SK-N-MC (cell line): ENCODE data around the gene NIT2.

Experiments
- EZH2 ChIP-seq: fragments of 200-600 bp; sonication (generic); IDR thresholded peaks from one replicate; pipeline ENCODE4 v1.6.1; 2017; ENCODE audit warnings: antibody characterized with exemption
- POLR2AphosphoS5 ChIP-seq: IDR thresholded peaks from 2 replicates; pipeline ENCODE4 v1.6.1; 2012; ENCODE audit warnings: mild to moderate bottlenecking, low read depth, low read length, borderline replicate concordance

DNA sequence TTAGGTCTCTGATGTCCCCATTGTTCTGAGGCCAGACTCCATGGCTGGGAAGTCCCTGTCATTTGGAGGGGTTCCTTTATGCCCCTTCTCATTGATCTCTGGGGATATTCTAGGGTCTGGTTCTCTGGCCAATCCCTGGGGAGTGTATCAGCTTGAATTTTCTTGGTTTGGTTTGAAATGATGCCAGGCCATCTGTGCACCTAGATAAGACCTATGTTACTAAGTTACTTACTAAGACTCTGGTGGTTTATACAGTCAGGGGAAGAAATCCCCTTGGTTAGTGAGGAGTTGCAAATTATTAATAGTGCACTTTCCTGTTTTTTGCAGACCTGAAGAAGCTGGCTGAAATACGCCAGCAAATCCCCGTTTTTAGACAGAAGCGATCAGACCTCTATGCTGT lies 20.3 kb downstream of the NIT2 start:
- no peak for TF ChIP-seq EZH2
- TF ChIP-seq POLR2AphosphoS5 = no peak
